NCI-H82 treated with DMSO at 0.1 percent for 48 hours (cell line): ENCODE data around the gene IFNA7.
"Not testable (repeated sequence)": the region's sequence is repeated elsewhere in the genome, so short reads cannot be mapped to it uniquely, and the experiment has no call there.

Source experiments
- DNase-seq: peaks from one replicate; lab custom pipeline; 2025; ENCODE audit not compliant: unreplicated experiment; lab: John Stamatoyannopoulos, UW

IFNA7 gene

DNA sequence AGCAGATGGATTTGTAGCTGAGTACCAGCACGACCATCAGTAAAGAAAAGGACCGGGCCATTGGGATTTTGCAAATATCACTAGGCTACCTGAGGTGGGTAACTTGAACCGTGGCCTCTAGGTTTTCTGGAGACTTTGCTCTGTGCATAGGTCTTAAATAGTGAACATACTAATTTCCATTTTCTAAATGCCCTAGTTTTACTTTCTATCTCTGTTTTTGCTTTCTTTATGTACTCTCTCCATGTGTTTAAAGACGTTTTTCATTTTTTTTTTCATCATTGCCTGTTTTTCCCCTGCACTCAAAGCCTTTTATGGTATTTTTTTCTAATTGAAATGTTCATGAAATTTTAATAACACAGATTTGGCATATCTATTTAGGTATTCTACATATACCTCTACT lies at the start of gene IFNA7:
IFNA7 (minus strand) TSS at position 101 of the 400 bp plus-strand sequence; CDS start at position 61, 40 bp downstream.
- not testable (repeated sequence) for DNase-seq

- DNase-seq, result no peak
These were observed 49.6 kb upstream of the IFNA7 start for GRCh38 chr9:21251638-21252037.

DNA sequence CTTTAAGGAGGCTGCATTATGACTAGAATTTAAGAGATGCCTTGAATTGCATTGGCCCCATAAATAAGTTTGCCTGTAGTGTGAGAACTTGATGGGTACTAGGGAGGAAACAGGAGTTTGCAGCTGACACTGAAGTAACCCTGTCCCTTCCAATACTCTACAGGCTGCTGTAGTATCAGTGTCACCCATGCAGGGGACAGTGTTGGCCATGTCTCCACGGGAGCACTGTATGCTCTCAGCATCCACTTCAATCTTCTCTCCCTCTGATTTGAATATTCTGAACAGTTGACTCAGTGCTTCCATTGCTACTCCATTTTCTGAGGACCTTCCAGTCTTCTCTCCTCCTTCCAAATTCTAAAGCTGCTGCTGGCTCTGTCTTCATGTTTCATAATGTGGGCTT lies 49.2 kb upstream of the IFNA7 start:
- DNase-seq, result no peak

- no peak for DNase-seq
These were observed 42.8 kb upstream of the IFNA7 start for GRCh38 chr9:21244836-21245235.

DNA sequence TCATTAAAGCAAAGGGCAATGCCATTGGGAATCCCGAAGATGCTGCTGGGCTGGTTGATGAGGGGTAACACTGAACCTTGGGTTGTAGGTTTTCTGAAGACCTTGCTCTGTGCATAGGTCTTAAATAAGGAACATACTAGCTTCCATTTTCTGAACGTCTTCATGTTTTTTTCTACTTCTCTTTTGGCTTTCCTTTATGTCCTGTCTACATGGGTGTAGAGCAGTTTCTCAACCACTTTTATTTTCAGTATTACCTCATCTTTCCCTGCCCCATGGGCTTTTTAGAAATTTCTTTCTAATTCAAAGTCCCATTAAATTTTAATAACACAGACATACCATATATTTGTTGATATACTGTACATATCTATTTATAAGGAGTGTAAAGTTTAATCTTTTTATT lies 37.9 kb upstream of the IFNA7 start, which contains the start of gene IFNA14:
IFNA14 (minus strand) TSS at position 95 of the 400 bp plus-strand sequence; CDS start at position 25, 70 bp downstream.
- DNase-seq, result no peak

DNA sequence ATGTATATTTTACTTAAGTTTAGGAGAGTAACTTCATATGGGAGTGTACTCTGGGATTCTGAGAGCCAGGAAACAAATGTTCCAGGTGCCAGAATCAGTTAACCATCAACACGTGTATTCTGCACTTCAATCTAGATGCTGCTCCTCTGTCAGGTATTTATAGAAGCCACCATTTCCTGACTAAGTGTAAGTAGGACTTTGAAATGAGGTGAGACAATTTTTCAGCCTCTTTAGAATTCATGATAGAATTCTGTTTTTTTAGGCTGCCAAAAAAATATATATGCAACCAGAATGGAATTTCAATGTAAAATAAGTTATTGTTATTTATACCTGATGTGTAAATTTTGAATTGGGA lies 34.3 kb upstream of the IFNA7 start:
- not testable (repeated sequence) for DNase-seq

GRCh38 chr9:21235468-21236359 lies 33.7 kb upstream of the IFNA7 start:
- peak; percentile 16 for DNase-seq

GRCh38 chr9:21234153-21234687 lies 32.2 kb upstream of the IFNA7 start:
- no peak for DNase-seq

DNA sequence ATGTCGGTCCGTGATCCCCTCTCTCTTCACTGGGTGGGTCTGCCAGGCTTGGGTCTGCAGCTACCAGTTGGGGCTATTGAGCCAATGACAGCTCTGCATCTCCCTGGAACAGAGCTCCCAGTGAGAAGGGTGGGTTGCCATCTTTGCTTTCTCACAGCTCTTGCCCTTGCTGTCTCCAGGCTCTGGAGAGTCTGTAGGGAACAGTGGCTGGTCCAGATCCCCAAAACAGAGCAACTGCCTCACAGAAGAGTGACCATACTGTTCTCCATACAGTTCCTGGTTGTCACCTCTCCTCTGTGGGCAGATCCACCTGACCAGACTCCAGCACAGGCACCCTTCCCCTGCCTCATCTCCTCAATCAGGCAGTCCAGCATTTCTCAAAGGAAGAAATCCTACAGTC lies 31.3 kb upstream of the IFNA7 start:
- DNase-seq, result no peak

GRCh38 chr9:21228122-21228521 lies 26.1 kb upstream of the IFNA7 start, which contains the start of gene IFNA17:
Gene IFNA17 (minus strand): TSS chr9:21228222. CDS start chr9:21228173, 49 bp downstream.
- no peak for DNase-seq

DNA sequence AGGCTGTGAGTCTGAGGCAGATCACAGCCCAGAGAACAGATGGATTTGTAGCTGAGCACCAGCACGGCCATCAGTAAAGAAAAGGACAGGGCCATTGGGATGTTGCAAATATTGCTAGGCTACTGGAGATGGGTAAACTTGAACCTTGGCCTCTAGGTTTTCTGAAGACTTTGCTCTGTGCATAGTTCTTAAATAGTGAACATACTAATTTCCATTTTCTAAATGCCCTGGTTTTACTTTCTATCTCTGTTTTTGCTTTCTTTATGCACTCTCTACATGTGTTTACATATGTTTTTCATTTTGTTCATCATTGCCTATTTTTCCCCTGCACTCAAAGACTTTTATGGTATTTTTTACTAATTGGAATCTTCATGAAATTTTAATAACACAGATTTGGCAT lies 15.2 kb upstream of the IFNA7 start, which contains the start of gene IFNA16:
IFNA16 (minus strand) TSS at position 101 of the 400 bp plus-strand sequence; CDS start at position 95, 6 bp downstream.
- DNase-seq, result not testable (repeated sequence)

DNA sequence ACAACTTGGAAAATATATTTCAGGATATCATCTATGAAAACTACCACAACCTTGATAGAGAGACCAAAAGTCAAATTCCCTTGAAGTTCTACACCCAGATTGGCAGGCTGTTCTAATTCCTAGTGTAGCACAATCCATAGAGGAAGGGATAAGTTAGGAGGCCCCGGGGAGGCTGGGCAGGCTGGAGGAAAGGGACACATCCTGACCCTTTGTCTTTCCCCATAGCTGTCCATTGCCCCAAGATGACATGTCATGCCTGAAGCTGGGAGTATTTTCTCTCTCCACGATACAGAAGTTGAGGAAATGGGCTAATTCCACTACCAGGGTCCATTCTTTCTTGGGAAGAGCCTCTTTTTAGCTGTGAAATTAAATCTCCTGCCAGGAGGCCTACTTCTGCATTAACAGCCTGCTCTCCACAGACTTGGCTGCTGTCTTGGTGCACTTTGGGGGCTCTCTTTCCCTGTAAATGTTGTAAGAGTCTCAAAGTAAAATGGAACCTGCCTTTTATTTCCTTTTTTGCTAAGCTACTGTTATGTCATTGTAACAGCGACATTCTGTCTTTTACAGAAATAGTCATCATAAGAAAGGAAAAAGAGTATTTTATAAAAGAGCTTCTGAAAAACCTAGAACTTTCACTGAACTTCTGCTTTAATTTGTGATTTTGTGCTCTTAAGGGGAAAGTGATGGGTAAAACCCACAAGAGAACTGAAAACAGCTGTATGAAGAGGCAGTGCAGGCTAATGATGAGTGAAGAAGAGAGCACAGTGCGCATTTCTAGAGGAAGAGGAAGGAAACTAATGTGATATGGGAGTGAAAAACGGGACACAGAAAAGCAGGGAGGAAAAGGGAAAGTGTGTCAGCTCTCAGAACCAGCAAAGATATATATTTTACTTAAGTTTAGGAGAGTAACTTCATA lies 11.7 kb upstream of the IFNA7 start:
- DNase-seq, result not testable (repeated sequence)

GRCh38 chr9:21212160-21212559 lies 10.2 kb upstream of the IFNA7 start:
- DNase-seq, result not testable (repeated sequence)

DNA sequence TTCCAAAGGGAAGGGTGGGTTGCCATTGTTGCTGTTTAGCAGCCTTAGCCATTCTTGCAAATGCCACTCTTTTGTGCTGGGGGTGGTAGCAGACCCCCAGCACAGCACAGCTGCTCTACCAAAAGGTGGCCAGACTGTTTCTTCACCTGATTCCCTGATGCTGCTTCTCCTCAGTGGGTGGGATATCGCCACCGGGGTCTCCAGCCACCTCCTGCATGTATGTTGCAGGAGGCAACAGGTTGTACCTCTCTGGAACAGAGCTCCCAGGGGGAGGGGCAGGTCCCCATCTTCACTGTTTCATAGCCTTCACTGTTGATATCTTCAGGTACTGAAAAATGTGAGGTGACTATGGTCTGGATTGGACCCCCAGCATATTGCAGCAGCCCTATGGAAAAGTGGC lies 8.8 kb upstream of the IFNA7 start:
- DNase-seq, result not testable (repeated sequence)

DNA sequence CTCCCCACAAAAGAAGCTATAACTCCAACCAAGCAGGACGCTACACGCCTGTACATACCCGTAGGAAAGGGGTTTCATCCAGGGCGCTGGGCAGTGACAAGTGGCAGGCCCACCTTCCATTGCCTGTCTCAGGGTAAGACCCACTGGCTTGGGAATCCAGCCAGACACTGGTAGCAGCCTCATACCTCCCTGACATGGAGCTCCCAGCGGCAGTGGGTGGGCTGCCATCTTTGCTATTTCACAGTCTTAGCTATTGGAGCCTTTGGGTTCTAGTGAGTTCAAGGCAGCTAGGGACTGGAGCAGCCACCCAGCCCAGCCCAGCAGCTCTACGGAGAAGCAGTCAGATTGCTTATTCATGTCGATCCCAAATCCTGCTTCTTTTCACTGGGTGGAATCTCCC lies 8.3 kb upstream of the IFNA7 start:
- DNase-seq, result no peak

- not testable (repeated sequence) for DNase-seq
These were observed 5.0 kb upstream of the IFNA7 start, which contains the start of gene IFNA10 for GRCh38 chr9:21207043-21207442. Gene IFNA10 (minus strand): TSS chr9:21207143. CDS start chr9:21207097, 46 bp downstream.

GRCh38 chr9:21205204-21205603 lies 3.2 kb upstream of the IFNA7 start:
- DNase-seq, result no peak

DNA sequence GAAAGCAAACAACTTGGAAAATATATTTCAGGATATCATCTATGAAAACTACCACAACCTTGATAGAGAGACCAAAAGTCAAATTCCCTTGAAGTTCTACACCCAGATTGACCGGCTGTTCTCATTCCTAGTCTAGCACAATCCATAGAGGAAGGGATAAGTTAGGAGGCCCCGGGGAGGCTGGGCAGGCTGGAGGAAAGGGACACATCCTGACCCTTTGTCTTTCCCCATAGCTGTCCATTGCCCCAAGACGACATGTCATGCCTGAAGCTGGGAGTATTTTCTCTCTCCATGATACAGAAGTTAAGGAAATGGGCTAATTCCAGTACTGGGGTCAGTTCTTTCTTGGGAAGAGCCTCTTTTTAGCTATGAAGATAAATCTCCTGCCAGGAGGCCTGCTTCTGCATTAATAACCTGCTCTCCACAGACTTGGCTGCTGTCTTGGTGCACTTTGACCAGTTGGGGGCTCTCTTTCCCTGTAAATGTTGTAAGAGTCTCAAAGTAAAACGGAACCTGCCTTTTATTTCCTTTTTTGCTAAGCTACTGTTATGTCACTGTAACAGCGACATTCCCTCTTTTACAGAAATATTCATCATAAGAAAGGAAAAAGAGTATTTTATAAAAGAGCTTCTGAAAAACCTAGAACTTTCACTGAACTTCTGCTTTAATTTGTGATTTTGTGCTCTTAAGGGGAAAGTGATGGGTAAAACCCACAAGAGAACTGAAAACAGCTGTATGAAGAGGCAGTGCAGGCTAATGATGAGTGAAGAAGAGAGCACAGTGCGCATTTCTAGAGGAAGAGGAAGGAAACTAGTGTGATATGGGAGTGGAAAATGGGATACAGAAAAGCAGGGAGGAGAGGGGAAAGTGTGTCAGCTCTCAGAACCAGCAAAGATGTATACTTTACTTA lies 6.9 kb downstream of the IFNA7 start:
- peak; percentile 1 for DNase-seq

DNA sequence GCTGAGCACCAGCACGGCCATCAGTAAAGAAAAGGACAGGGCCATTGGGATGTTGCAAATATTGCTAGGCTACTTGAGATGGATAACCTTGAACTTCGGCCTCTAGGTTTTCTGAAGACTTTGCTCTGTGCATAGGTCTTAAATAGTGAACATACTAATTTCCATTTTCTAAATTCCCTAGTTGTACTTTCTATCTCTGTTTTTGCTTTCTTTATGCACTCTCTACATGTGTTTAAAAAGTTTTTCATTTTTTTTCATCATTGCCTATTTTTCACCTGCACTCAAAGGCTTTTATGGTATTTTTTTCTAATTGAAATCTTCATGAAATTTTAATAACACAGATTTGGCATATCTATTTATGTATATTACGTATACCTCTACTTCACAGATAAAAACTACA lies 14.5 kb downstream of the IFNA7 start, which contains the start of gene IFNA4:
IFNA4 (minus strand) TSS at position 101 of the 400 bp plus-strand sequence; CDS start at position 45, 56 bp downstream.
- not testable (repeated sequence) for DNase-seq
